WTC11 (cell line): ENCODE results near the gene ZC3HAV1L. TPM values are rescaled to one million over a fixed set of nuclear protein-coding genes. Genes with fewer than 3 reads are reported as not detected.
"Not testable (repeated sequence)": the region's sequence is repeated elsewhere in the genome, so short reads cannot be mapped to it uniquely, and the experiment has no call there.

Experiments used
- ATAC-seq: fragments of 200-7000 bp; cut with Tn5 transposase; 2 replicates; pipeline ENCODE4 v1.10.0; 2021; ENCODE audit warnings: mild to moderate bottlenecking, moderate library complexity
- CTCF ChIA-PET: fragments of 300-600 bp; sonication (Branson Sonifier 250); formaldehyde crosslinking; loops from one replicate; lab custom pipeline; 2021; ENCODE audit warnings: antibody characterized with exemption; lab: Charles Lee
- POLR2A ChIA-PET: fragments of 350-600 bp; sonication (Branson Sonifier 250); formaldehyde crosslinking; loops from one replicate; lab custom pipeline; 2021; ENCODE audit warnings: antibody characterized with exemption; lab: Charles Lee
- DNase-seq: peaks from one replicate; pipeline ENCODE4 v3.0.0; 2021; ENCODE audit warnings: low spot score
- H3K27ac Mint-ChIP-seq: 2 replicates; pipeline ENCODE4 v1.8.0; 2021; ENCODE audit warnings: mixed read lengths
- H3K27me3 Mint-ChIP-seq: 2 replicates; pipeline ENCODE4 v1.8.0; 2021; ENCODE audit warnings: low read depth, mild to moderate bottlenecking, moderate library complexity, mixed read lengths
- H3K36me3 Mint-ChIP-seq: 2 replicates; pipeline ENCODE4 v1.8.0; 2021; ENCODE audit warnings: mixed read lengths
- H3K4me1 Mint-ChIP-seq: 2 replicates; pipeline ENCODE4 v1.8.0; 2022; ENCODE audit warnings: mixed read lengths
- H3K4me3 Mint-ChIP-seq: 2 replicates; pipeline ENCODE4 v1.8.0; 2021; ENCODE audit warnings: mild to moderate bottlenecking, moderate library complexity, mixed read lengths
- H3K9me3 Mint-ChIP-seq: 2 replicates; pipeline ENCODE4 v1.8.0; 2021; ENCODE audit warnings: mixed read lengths
- NFYB ChIP-seq: sonication (generic); formaldehyde crosslinking; conservative IDR thresholded peaks from 2 replicates; pipeline ENCODE4 v1.8.0; 2022; ENCODE audit warnings: low read depth, missing genetic modification reagents
- RORB ChIP-seq: fragments of 250-450 bp; sonication (Bioruptor Pico); IDR thresholded peaks from 2 replicates; pipeline ENCODE4 v1.9.0; 2021; ENCODE audit warnings: mild to moderate bottlenecking
- TEAD1 ChIP-seq: sonication (generic); formaldehyde crosslinking; IDR thresholded peaks from 2 replicates; pipeline ENCODE4 v1.8.0; 2022; ENCODE audit warnings: mild to moderate bottlenecking, missing genetic modification reagents
- ZNF138 ChIP-seq: sonication (generic); formaldehyde crosslinking; conservative IDR thresholded peaks from 2 replicates; pipeline ENCODE4 v1.8.1; 2022; ENCODE audit warnings: mild to moderate bottlenecking, moderate library complexity, missing genetic modification reagents
- total RNA-seq: library from RNA; stranded (reverse); gene quantifications from 3 replicates; pipeline ENCODE4 v1.2.3, GENCODE V29; 2021
- TF ChIP-seq, protein P1 (sequence below): fragments of 250-450 bp; sonication (Bioruptor Pico); IDR thresholded peaks from 2 replicates; pipeline ENCODE4 v1.9.0; 2021; ENCODE audit warnings: moderate library complexity, mild to moderate bottlenecking, inconsistent platforms, borderline replicate concordance
- TF ChIP-seq, protein P2 (sequence below): sonication (generic); formaldehyde crosslinking; IDR thresholded peaks from 2 replicates; pipeline ENCODE4 v1.8.0; 2022; ENCODE audit warnings: mild to moderate bottlenecking, missing genetic modification reagents
- TF ChIP-seq, protein P3 (sequence below): sonication (generic); formaldehyde crosslinking; IDR thresholded peaks from 2 replicates; pipeline ENCODE4 v1.8.0; 2023; ENCODE audit warnings: missing genetic modification reagents, mild to moderate bottlenecking, borderline replicate concordance
- TF ChIP-seq, protein P4 (sequence below): sonication (generic); formaldehyde crosslinking; IDR thresholded peaks from 2 replicates; pipeline ENCODE4 v1.8.1; 2023; ENCODE audit warnings: mild to moderate bottlenecking, missing genetic modification reagents, moderate library complexity
- TF ChIP-seq, protein P5 (sequence below): sonication (generic); formaldehyde crosslinking; conservative IDR thresholded peaks from 2 replicates; pipeline ENCODE4 v1.8.1; 2023; ENCODE audit warnings: mild to moderate bottlenecking, low read depth, missing genetic modification reagents, moderate library complexity
- TF ChIP-seq, protein P6 (sequence below): fragments of 250-450 bp; sonication (Bioruptor Pico); IDR thresholded peaks from 2 replicates; pipeline ENCODE4 v1.8.0; 2021; ENCODE audit warnings: mild to moderate bottlenecking
- TF ChIP-seq, protein P7 (sequence below): fragments of 250-450 bp; sonication (Bioruptor Pico); IDR thresholded peaks from 2 replicates; pipeline ENCODE4 v1.9.0; 2021; ENCODE audit warnings: mild to moderate bottlenecking
- TF ChIP-seq, protein P8 (sequence below): sonication (generic); formaldehyde crosslinking; IDR thresholded peaks from 2 replicates; pipeline ENCODE4 v1.8.1; 2023; ENCODE audit warnings: mild to moderate bottlenecking, missing genetic modification reagents

The ZC3HAV1L gene
- total RNA-seq, 1 experiment from 2014 or later: 5.8 TPM

DNA sequence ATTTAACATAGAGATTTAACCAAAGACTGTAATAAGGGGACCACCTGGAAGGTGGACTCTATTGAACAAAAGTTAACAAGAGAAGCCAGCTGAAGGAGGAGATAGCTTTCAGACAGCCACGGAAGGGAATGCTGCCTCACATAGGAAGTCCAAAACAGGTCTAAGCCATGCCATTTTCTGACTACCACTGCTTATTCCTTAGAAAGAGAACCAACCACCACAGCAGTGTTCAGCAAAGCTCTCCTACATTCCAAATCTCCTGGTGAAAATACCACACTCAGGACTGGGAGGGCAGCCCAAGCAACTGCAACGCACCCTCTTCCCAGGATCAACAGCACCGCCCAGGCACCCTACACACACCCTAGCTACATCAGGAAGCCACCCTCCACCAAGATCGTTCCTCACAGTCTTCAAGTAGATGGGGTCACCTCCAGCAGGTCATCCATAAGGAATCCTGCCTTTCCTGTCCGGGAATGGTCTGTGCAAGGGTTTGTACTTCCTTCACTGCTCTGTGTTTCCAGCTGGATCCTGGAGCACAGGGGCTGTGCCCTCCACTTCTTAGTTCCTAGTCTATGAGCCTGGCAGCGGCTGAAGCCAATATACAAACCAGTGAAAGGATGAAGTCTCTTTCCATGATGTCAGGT is 57.2 kb downstream of the ZC3HAV1L start:
- POLR2A ChIA-PET: no interaction called here
- no peak for DNase-seq
- TF ChIP-seq RORB: no peak
- no peak for TF ChIP-seq TEAD1 (CRISPR knock-in tag)
- no peak for TF ChIP-seq ZNF138 (CRISPR knock-in tag)
- TF ChIP-seq, protein P1, sequence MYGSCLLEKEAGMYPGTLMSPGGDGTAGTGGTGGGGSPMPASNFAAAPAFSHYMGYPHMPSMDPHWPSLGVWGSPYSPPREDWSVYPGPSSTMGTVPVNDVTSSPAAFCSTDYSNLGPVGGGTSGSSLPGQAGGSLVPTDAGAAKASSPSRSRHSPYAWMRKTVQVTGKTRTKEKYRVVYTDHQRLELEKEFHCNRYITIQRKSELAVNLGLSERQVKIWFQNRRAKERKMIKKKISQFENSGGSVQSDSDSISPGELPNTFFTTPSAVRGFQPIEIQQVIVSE: no peak
- TF ChIP-seq, protein P2, sequence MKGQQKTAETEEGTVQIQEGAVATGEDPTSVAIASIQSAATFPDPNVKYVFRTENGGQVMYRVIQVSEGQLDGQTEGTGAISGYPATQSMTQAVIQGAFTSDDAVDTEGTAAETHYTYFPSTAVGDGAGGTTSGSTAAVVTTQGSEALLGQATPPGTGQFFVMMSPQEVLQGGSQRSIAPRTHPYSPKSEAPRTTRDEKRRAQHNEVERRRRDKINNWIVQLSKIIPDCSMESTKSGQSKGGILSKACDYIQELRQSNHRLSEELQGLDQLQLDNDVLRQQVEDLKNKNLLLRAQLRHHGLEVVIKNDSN: no peak
- no peak for TF ChIP-seq NFYB
- TF ChIP-seq, protein P3, sequence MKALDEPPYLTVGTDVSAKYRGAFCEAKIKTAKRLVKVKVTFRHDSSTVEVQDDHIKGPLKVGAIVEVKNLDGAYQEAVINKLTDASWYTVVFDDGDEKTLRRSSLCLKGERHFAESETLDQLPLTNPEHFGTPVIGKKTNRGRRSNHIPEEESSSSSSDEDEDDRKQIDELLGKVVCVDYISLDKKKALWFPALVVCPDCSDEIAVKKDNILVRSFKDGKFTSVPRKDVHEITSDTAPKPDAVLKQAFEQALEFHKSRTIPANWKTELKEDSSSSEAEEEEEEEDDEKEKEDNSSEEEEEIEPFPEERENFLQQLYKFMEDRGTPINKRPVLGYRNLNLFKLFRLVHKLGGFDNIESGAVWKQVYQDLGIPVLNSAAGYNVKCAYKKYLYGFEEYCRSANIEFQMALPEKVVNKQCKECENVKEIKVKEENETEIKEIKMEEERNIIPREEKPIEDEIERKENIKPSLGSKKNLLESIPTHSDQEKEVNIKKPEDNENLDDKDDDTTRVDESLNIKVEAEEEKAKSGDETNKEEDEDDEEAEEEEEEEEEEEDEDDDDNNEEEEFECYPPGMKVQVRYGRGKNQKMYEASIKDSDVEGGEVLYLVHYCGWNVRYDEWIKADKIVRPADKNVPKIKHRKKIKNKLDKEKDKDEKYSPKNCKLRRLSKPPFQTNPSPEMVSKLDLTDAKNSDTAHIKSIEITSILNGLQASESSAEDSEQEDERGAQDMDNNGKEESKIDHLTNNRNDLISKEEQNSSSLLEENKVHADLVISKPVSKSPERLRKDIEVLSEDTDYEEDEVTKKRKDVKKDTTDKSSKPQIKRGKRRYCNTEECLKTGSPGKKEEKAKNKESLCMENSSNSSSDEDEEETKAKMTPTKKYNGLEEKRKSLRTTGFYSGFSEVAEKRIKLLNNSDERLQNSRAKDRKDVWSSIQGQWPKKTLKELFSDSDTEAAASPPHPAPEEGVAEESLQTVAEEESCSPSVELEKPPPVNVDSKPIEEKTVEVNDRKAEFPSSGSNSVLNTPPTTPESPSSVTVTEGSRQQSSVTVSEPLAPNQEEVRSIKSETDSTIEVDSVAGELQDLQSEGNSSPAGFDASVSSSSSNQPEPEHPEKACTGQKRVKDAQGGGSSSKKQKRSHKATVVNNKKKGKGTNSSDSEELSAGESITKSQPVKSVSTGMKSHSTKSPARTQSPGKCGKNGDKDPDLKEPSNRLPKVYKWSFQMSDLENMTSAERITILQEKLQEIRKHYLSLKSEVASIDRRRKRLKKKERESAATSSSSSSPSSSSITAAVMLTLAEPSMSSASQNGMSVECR (CRISPR knock-in tag): no peak
- TF ChIP-seq, protein P4, sequence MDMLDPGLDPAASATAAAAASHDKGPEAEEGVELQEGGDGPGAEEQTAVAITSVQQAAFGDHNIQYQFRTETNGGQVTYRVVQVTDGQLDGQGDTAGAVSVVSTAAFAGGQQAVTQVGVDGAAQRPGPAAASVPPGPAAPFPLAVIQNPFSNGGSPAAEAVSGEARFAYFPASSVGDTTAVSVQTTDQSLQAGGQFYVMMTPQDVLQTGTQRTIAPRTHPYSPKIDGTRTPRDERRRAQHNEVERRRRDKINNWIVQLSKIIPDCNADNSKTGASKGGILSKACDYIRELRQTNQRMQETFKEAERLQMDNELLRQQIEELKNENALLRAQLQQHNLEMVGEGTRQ (CRISPR knock-in tag): no peak
- TF ChIP-seq, protein P5, sequence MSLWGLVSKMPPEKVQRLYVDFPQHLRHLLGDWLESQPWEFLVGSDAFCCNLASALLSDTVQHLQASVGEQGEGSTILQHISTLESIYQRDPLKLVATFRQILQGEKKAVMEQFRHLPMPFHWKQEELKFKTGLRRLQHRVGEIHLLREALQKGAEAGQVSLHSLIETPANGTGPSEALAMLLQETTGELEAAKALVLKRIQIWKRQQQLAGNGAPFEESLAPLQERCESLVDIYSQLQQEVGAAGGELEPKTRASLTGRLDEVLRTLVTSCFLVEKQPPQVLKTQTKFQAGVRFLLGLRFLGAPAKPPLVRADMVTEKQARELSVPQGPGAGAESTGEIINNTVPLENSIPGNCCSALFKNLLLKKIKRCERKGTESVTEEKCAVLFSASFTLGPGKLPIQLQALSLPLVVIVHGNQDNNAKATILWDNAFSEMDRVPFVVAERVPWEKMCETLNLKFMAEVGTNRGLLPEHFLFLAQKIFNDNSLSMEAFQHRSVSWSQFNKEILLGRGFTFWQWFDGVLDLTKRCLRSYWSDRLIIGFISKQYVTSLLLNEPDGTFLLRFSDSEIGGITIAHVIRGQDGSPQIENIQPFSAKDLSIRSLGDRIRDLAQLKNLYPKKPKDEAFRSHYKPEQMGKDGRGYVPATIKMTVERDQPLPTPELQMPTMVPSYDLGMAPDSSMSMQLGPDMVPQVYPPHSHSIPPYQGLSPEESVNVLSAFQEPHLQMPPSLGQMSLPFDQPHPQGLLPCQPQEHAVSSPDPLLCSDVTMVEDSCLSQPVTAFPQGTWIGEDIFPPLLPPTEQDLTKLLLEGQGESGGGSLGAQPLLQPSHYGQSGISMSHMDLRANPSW: no peak
- TF ChIP-seq, protein P6, sequence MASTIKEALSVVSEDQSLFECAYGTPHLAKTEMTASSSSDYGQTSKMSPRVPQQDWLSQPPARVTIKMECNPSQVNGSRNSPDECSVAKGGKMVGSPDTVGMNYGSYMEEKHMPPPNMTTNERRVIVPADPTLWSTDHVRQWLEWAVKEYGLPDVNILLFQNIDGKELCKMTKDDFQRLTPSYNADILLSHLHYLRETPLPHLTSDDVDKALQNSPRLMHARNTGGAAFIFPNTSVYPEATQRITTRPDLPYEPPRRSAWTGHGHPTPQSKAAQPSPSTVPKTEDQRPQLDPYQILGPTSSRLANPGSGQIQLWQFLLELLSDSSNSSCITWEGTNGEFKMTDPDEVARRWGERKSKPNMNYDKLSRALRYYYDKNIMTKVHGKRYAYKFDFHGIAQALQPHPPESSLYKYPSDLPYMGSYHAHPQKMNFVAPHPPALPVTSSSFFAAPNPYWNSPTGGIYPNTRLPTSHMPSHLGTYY: no peak
- TF ChIP-seq, protein P7, sequence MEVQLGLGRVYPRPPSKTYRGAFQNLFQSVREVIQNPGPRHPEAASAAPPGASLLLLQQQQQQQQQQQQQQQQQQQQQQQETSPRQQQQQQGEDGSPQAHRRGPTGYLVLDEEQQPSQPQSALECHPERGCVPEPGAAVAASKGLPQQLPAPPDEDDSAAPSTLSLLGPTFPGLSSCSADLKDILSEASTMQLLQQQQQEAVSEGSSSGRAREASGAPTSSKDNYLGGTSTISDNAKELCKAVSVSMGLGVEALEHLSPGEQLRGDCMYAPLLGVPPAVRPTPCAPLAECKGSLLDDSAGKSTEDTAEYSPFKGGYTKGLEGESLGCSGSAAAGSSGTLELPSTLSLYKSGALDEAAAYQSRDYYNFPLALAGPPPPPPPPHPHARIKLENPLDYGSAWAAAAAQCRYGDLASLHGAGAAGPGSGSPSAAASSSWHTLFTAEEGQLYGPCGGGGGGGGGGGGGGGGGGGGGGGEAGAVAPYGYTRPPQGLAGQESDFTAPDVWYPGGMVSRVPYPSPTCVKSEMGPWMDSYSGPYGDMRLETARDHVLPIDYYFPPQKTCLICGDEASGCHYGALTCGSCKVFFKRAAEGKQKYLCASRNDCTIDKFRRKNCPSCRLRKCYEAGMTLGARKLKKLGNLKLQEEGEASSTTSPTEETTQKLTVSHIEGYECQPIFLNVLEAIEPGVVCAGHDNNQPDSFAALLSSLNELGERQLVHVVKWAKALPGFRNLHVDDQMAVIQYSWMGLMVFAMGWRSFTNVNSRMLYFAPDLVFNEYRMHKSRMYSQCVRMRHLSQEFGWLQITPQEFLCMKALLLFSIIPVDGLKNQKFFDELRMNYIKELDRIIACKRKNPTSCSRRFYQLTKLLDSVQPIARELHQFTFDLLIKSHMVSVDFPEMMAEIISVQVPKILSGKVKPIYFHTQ (CRISPR knock-in tag): no peak
- TF ChIP-seq, protein P8, sequence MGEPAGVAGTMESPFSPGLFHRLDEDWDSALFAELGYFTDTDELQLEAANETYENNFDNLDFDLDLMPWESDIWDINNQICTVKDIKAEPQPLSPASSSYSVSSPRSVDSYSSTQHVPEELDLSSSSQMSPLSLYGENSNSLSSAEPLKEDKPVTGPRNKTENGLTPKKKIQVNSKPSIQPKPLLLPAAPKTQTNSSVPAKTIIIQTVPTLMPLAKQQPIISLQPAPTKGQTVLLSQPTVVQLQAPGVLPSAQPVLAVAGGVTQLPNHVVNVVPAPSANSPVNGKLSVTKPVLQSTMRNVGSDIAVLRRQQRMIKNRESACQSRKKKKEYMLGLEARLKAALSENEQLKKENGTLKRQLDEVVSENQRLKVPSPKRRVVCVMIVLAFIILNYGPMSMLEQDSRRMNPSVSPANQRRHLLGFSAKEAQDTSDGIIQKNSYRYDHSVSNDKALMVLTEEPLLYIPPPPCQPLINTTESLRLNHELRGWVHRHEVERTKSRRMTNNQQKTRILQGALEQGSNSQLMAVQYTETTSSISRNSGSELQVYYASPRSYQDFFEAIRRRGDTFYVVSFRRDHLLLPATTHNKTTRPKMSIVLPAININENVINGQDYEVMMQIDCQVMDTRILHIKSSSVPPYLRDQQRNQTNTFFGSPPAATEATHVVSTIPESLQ (CRISPR knock-in tag): no peak
- TF ChIP-seq, all 79 proteins: peak for 0
- CTCF ChIA-PET: interaction anchor here (0.8 to 1.8 kb wide), 3 partner anchors 16 to 96 kb away, joined by 3 read pairs; no protein-coding TSS in a partner anchor
- peaks cover 68% of the 10 kb centered on the region for H3K4me1 Mint-ChIP-seq
- peak overlapping the region; percentile 18; the same call in 1 of the 2 replicates for H3K27ac Mint-ChIP-seq
- H3K36me3 Mint-ChIP-seq: no peaks in the 10 kb centered on the region
- peaks cover 28% of the 10 kb centered on the region for H3K27me3 Mint-ChIP-seq
- no peak overlapping the region; the same call in 1 of the 2 replicates for H3K4me3 Mint-ChIP-seq
- no peak for ATAC-seq
- no peaks in the 10 kb centered on the region for H3K9me3 Mint-ChIP-seq

DNA sequence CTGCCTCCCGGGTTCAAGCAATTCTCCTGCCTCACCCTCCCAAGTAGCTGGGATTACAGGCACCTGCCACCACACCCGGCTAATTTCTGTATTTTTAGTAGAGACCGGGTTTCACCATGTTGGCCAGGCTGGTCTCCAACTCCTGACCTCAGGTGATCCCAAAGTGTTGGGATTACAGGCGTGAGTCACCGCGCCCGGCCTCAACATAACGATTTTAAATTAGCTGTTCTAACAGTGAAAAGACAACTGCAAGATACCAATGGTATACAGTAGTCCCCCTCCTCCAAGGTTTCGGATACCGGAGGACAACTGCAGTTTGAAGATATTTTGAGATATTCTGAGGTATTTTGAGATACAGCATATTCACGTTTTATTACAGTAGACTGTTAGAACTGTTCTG is 59.7 kb downstream of the ZC3HAV1L start:
- H3K27me3 Mint-ChIP-seq, ATAC-seq, H3K4me3 Mint-ChIP-seq, H3K27ac Mint-ChIP-seq, CTCF ChIA-PET, H3K9me3 Mint-ChIP-seq, H3K36me3 Mint-ChIP-seq, DNase-seq: not testable (repeated sequence)
- POLR2A ChIA-PET: interaction anchor here (1.3 kb wide), 1 partner anchor 59 kb away, joined by 3 read pairs; no protein-coding TSS in a partner anchor
- peaks cover 88% of the 10 kb centered on the region for H3K4me1 Mint-ChIP-seq
